Measurements from ENCODE around the gene RFESD.

RFESD gene

DNA sequence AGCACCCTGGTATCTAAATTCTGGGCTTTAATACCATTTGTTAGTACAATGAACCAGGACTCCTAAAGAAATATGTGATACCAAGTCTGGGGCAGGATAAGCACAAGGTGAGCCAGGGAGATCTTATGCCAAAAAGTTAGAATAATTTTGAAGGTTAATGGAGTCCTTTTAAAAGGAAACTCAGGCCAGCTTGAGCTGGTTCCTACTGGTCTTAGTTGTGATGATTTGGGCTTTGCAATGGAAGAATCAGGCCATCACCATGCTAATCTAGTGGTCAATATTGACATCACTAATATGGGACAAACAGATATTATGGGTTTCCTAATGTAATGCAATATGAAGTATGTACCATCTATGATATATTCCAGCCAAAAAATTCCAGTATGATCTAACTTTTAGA lies 43.8 kb downstream of the RFESD start:
- no peak overlapping the region for H2BK5ac ChIP-seq (ENCODE audit: low read length)
- H3K79me1 ChIP-seq (ENCODE audit: low read depth, low read length), result no peaks in the 10 kb centered on the region
- no peak overlapping the region for H3K4me2 ChIP-seq (ENCODE audit: insufficient read depth, low read length, poor library complexity, severe bottlenecking)
- no peak overlapping the region for H3K4ac ChIP-seq (ENCODE audit: low read length)
- no peak overlapping the region for H3K14ac ChIP-seq (ENCODE audit: low read length)
- DNase-seq (ENCODE audit: low spot score), result no peak
- H3K9ac ChIP-seq (ENCODE audit: low read depth, low read length, poor library complexity), result no peak overlapping the region
- no peak overlapping the region for H3K23ac ChIP-seq (ENCODE audit: low read depth, low read length, poor library complexity)
- no peaks in the 10 kb centered on the region for H3K9me3 ChIP-seq (replicated peaks in 1 of 2; ENCODE audit: control insufficient read depth in 2 of 2, insufficient read depth in 1 of 2, low read depth in 1 of 2, low read length in 2 of 2)
- no peaks in the 10 kb centered on the region for H3K36me3 ChIP-seq (replicated peaks in 1 of 2; ENCODE audit: control insufficient read depth in 2 of 2, insufficient read depth in 2 of 2, low read length in 2 of 2)
- H4K91ac ChIP-seq (ENCODE audit: low read depth, low read length, poor library complexity), result no peak overlapping the region
- peaks cover 0 to 3% of the 10 kb centered on the region in 2 donors for H3K4me1 ChIP-seq (ENCODE audit: control insufficient read depth in 2 of 2, insufficient read depth in 1 of 2, low read depth in 1 of 2, low read length in 2 of 2)
- H2AK5ac ChIP-seq (ENCODE audit: low read depth, low read length), result no peak overlapping the region
- H3K18ac ChIP-seq (ENCODE audit: low read length), result no peak overlapping the region
- no peak overlapping the region for H2BK120ac ChIP-seq (ENCODE audit: low read depth, low read length)
- H2BK12ac ChIP-seq (ENCODE audit: low read length), result no peak overlapping the region
- H2BK15ac ChIP-seq (ENCODE audit: low read length), result no peak overlapping the region
- H3K27ac ChIP-seq (replicated peaks; ENCODE audit: low read length), result no peak overlapping the region
- H4K8ac ChIP-seq (ENCODE audit: low read depth, low read length), result no peak overlapping the region
- no peak overlapping the region for H2AFZ ChIP-seq (ENCODE audit: low read length)
- H3K27me3 ChIP-seq (ENCODE audit: control insufficient read depth in 3 of 3, insufficient read depth in 3 of 3, low read depth in 1 of 3, low read length in 3 of 3), result no peaks in the 10 kb centered on the region
- no peak overlapping the region for H3K4me3 ChIP-seq (ENCODE audit: low read length in 2 of 2)

GRCh38 chr5:95697781-95698681 lies 51.5 kb downstream of the RFESD start:
- H3K27ac ChIP-seq (replicated peaks; ENCODE audit: low read length), result no peak overlapping the region
- no CpG with 5 or more reads among the region's 7 CpGs for WGBS, 2 donors (ENCODE audit: extremely low coverage in 2 of 2, insufficient read length in 2 of 2, insufficient replicate concordance in 1 of 2)
- no peak overlapping the region for H3K14ac ChIP-seq (ENCODE audit: low read length)

DNA sequence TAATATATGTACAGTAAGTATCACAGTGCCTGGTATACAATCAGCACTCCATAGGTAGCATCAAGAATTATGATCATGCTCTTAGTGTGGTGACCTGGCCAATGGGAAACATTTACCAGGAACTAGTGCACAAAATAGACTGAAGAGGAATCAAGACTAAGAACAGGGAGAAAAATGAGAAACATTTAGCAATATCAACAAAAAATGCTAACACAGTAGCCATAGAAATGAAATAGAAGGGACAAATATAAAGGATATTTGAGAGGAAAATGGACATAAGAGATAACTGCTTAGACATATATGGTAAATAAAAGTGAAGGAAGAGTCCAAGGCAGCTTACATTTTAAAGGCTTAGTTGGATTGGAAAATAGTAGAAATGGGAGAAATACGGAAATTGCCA lies 52.8 kb downstream of the RFESD start:
- H3K23ac ChIP-seq (ENCODE audit: low read depth, low read length, poor library complexity), result no peak overlapping the region
- 100% methylated on average over 1 of the region's 1 CpG; no CpG with 5 or more reads in 1 of the 2 donors for WGBS, 2 donors (ENCODE audit: extremely low coverage in 2 of 2, insufficient read length in 2 of 2, insufficient replicate concordance in 1 of 2)
- no peaks in the 10 kb centered on the region for H3K79me1 ChIP-seq (ENCODE audit: low read depth, low read length)
- no peaks in the 10 kb centered on the region for H3K9me3 ChIP-seq (replicated peaks in 1 of 2; ENCODE audit: control insufficient read depth in 2 of 2, insufficient read depth in 1 of 2, low read depth in 1 of 2, low read length in 2 of 2)
- no peak overlapping the region for H3K9ac ChIP-seq (ENCODE audit: low read depth, low read length, poor library complexity)
- no peak overlapping the region for H2BK12ac ChIP-seq (ENCODE audit: low read length)
- H2BK15ac ChIP-seq (ENCODE audit: low read length), result no peak overlapping the region
- no peaks in the 10 kb centered on the region for H3K4me1 ChIP-seq (ENCODE audit: control insufficient read depth in 2 of 2, insufficient read depth in 1 of 2, low read depth in 1 of 2, low read length in 2 of 2)
- no peaks in the 10 kb centered on the region for H3K36me3 ChIP-seq (replicated peaks in 1 of 2; ENCODE audit: control insufficient read depth in 2 of 2, insufficient read depth in 2 of 2, low read length in 2 of 2)
- no peak overlapping the region for H2BK120ac ChIP-seq (ENCODE audit: low read depth, low read length)
- no peak overlapping the region for H4K91ac ChIP-seq (ENCODE audit: low read depth, low read length, poor library complexity)
- H3K18ac ChIP-seq (ENCODE audit: low read length), result no peak overlapping the region
- H2BK5ac ChIP-seq (ENCODE audit: low read length), result no peak overlapping the region
- no peak overlapping the region for H3K14ac ChIP-seq (ENCODE audit: low read length)
- no peak overlapping the region for H2AK5ac ChIP-seq (ENCODE audit: low read depth, low read length)
- no peak overlapping the region for H3K4ac ChIP-seq (ENCODE audit: low read length)
- no peak for DNase-seq (ENCODE audit: low spot score)
- H3K27me3 ChIP-seq (ENCODE audit: control insufficient read depth in 3 of 3, insufficient read depth in 3 of 3, low read depth in 1 of 3, low read length in 3 of 3), result no peaks in the 10 kb centered on the region
- no peak overlapping the region for H3K27ac ChIP-seq (replicated peaks; ENCODE audit: low read length)
- H3K4me3 ChIP-seq (ENCODE audit: low read length in 2 of 2), result no peak overlapping the region
- H4K8ac ChIP-seq (ENCODE audit: low read depth, low read length), result no peak overlapping the region
- H2AFZ ChIP-seq (ENCODE audit: low read length), result no peak overlapping the region
- H3K4me2 ChIP-seq (ENCODE audit: insufficient read depth, low read length, poor library complexity, severe bottlenecking), result no peak overlapping the region

More at GRCh38 chr5:95697781-95698681, 51.5 kb downstream of the RFESD start:
- H3K4me2 ChIP-seq (ENCODE audit: insufficient read depth, low read length, poor library complexity, severe bottlenecking), result no peak overlapping the region
- no peak overlapping the region for H3K23ac ChIP-seq (ENCODE audit: low read depth, low read length, poor library complexity)
- H3K4me3 ChIP-seq (ENCODE audit: low read length in 2 of 2), result no peak overlapping the region
- H3K79me1 ChIP-seq (ENCODE audit: low read depth, low read length), result no peaks in the 10 kb centered on the region
- no peaks in the 10 kb centered on the region for H3K36me3 ChIP-seq (replicated peaks in 1 of 2; ENCODE audit: control insufficient read depth in 2 of 2, insufficient read depth in 2 of 2, low read length in 2 of 2)
- H2AFZ ChIP-seq (ENCODE audit: low read length), result no peak overlapping the region
- no peak overlapping the region for H2AK5ac ChIP-seq (ENCODE audit: low read depth, low read length)
- H2BK120ac ChIP-seq (ENCODE audit: low read depth, low read length), result no peak overlapping the region
- no peak overlapping the region for H3K4ac ChIP-seq (ENCODE audit: low read length)
- H2BK15ac ChIP-seq (ENCODE audit: low read length), result no peak overlapping the region
- no peak overlapping the region for H2BK12ac ChIP-seq (ENCODE audit: low read length)
- no peak overlapping the region for H2BK5ac ChIP-seq (ENCODE audit: low read length)
- no peak overlapping the region for H3K9ac ChIP-seq (ENCODE audit: low read depth, low read length, poor library complexity)
- H3K4me1 ChIP-seq (ENCODE audit: control insufficient read depth in 2 of 2, insufficient read depth in 1 of 2, low read depth in 1 of 2, low read length in 2 of 2), result no peaks in the 10 kb centered on the region
- H3K27me3 ChIP-seq (ENCODE audit: control insufficient read depth in 3 of 3, insufficient read depth in 3 of 3, low read depth in 1 of 3, low read length in 3 of 3), result no peaks in the 10 kb centered on the region
- no peaks in the 10 kb centered on the region for H3K9me3 ChIP-seq (replicated peaks in 1 of 2; ENCODE audit: control insufficient read depth in 2 of 2, insufficient read depth in 1 of 2, low read depth in 1 of 2, low read length in 2 of 2)
- DNase-seq (ENCODE audit: low spot score), result no peak
- H4K91ac ChIP-seq (ENCODE audit: low read depth, low read length, poor library complexity), result no peak overlapping the region
- H4K8ac ChIP-seq (ENCODE audit: low read depth, low read length), result no peak overlapping the region
- H3K18ac ChIP-seq (ENCODE audit: low read length), result no peak overlapping the region

DNA sequence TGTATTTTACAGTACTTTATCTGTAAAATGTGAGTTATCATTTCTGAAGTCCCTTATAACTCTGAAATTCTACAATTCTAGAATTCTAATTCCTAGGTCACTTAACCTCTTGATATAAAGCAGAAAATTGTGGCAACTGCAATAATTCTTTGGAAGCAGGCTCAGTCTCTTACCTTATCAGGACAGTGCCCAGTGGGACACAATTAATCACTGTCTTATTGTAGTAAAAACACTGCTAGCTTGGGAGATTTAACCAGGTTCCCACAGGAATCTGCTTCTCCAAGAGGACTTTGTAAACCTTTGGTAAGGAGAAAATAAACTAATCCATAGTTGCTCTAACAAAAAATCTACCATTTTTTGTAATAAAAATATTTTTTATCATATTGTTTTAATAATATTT lies 54.5 kb downstream of the RFESD start:
- Histone ChIP-seq H3K9me3 (replicated peaks in 1 of 2; ENCODE audit: control insufficient read depth in 2 of 2, insufficient read depth in 1 of 2, low read depth in 1 of 2, low read length in 2 of 2) (no peaks in the 10 kb centered on the region), H3K18ac (ENCODE audit: low read length) (no peak overlapping the region), H4K91ac (ENCODE audit: low read depth, low read length, poor library complexity) (no peak overlapping the region), H3K14ac (ENCODE audit: low read length) (no peak overlapping the region), H2BK12ac (ENCODE audit: low read length) (no peak overlapping the region), H2BK120ac (ENCODE audit: low read depth, low read length) (no peak overlapping the region), H3K9ac (ENCODE audit: low read depth, low read length, poor library complexity) (no peak overlapping the region), H3K27ac (replicated peaks; ENCODE audit: low read length) (no peak overlapping the region), H2AK5ac (ENCODE audit: low read depth, low read length) (no peak overlapping the region), H4K8ac (ENCODE audit: low read depth, low read length) (no peak overlapping the region), H2BK15ac (ENCODE audit: low read length) (no peak overlapping the region), H3K4me3 (ENCODE audit: low read length in 2 of 2) (no peak overlapping the region), H3K23ac (ENCODE audit: low read depth, low read length, poor library complexity) (no peak overlapping the region), H3K4me2 (ENCODE audit: insufficient read depth, low read length, poor library complexity, severe bottlenecking) (no peak overlapping the region), H3K79me1 (ENCODE audit: low read depth, low read length) (no peaks in the 10 kb centered on the region), H3K4ac (ENCODE audit: low read length) (no peak overlapping the region), H2AFZ (ENCODE audit: low read length) (no peak overlapping the region), H3K36me3 (replicated peaks in 1 of 2; ENCODE audit: control insufficient read depth in 2 of 2, insufficient read depth in 2 of 2, low read length in 2 of 2) (no peaks in the 10 kb centered on the region), H2BK5ac (ENCODE audit: low read length) (no peak overlapping the region), H3K4me1 (ENCODE audit: control insufficient read depth in 2 of 2, insufficient read depth in 1 of 2, low read depth in 1 of 2, low read length in 2 of 2) (no peaks in the 10 kb centered on the region), H3K27me3 (ENCODE audit: control insufficient read depth in 3 of 3, insufficient read depth in 3 of 3, low read depth in 1 of 3, low read length in 3 of 3) (no peaks in the 10 kb centered on the region)
- DNase-seq (ENCODE audit: low spot score), result no peak

Measured in neuronal stem cell (in vitro differentiated cells).